ENCODE measurements around the gene GANC. TPM values are rescaled to one million over a fixed set of nuclear protein-coding genes. Genes with fewer than 3 reads are reported as not detected.
"Not testable (repeated sequence)": the region's sequence is repeated elsewhere in the genome, so short reads cannot be mapped to it uniquely, and the experiment has no call there.

GANC gene
- total RNA-seq, 4 donors from 2014 or later, result 36.6 to 143 (median 54.8) TPM

- Histone ChIP-seq H3K36me3 (peaks cover 0 to 12% (median 5%) of the 10 kb centered on the region in 4 donors), H3K4me1 (peaks cover 0 to 15% (median 2%) of the 10 kb centered on the region in 4 donors), H3K27me3 (no peaks in the 10 kb centered on the region), H3K27ac (peak overlapping the region in 2 of 4 donors; percentile 12 to 27), H3K9me3 (no peaks in the 10 kb centered on the region), H3K4me3 (no peak overlapping the region)
- 54 to 68% methylated on average over 4 of the region's 4 CpGs for WGBS, 2 donors (ENCODE audit: low coverage in 1 of 2)
- peak in 1 of 3 donors; percentile 13 for TF ChIP-seq POLR2AphosphoS5 (IDR thresholded peaks at IDR 0.05)
- no peak for TF ChIP-seq CTCF (IDR thresholded peaks at IDR 0.05)
- TF ChIP-seq POLR2A (IDR thresholded peaks at IDR 0.05), result no peak
- no peak for TF ChIP-seq EP300 (IDR thresholded peaks at IDR 0.05; ENCODE audit: low read depth)
- in situ Hi-C loops (cut with MboI; ENCODE audit: low pct_ligation_motif_present in 1 of 4, low pct_unique_long_range_greater_than_20kb in 1 of 4, low sequenced_read_pairs in 3 of 4) (no loop called here), intact Hi-C loops (cut with DNase I; ENCODE audit: low total_unique reads) (no loop called here)
- DNase-seq, result no peak
Observed at GRCh38 chr15:42286445-42287029, 13.5 kb downstream of the GANC start.

GRCh38 chr15:42287931-42288330 is 14.9 kb downstream of the GANC start:
- no peaks in the 10 kb centered on the region for H3K27me3 ChIP-seq
- peaks cover 0 to 18% (median 9%) of the 10 kb centered on the region in 4 donors for H3K36me3 ChIP-seq
- TF ChIP-seq CTCF (IDR thresholded peaks at IDR 0.05), result no peak
- no peak for TF ChIP-seq POLR2AphosphoS5 (IDR thresholded peaks at IDR 0.05)
- TF ChIP-seq EP300 (IDR thresholded peaks at IDR 0.05; ENCODE audit: low read depth), result no peak
- no peak for TF ChIP-seq POLR2A (IDR thresholded peaks at IDR 0.05)
- no peak overlapping the region for H3K27ac ChIP-seq
- DNase-seq, result no peak
- H3K4me3 ChIP-seq, result no peak overlapping the region
- 94 to 96% methylated on average over 4 of the region's 4 CpGs for WGBS, 2 donors (ENCODE audit: low coverage in 1 of 2)
- intact Hi-C loops (cut with DNase I; ENCODE audit: low total_unique reads), result no loop called here
- H3K4me1 ChIP-seq, result peaks cover 0 to 15% (median 2%) of the 10 kb centered on the region in 4 donors
- H3K9me3 ChIP-seq, result no peaks in the 10 kb centered on the region
- in situ Hi-C loops (cut with MboI; ENCODE audit: low pct_ligation_motif_present in 1 of 4, low pct_unique_long_range_greater_than_20kb in 1 of 4, low sequenced_read_pairs in 3 of 4), result no loop called here

GRCh38 chr15:42289166-42289565 is 16.2 kb downstream of the GANC start:
- DNase-seq, result no peak
- no peak overlapping the region for H3K4me3 ChIP-seq
- H3K27me3 ChIP-seq, result no peaks in the 10 kb centered on the region
- intact Hi-C loops (cut with DNase I; ENCODE audit: low total_unique reads) (no loop called here), in situ Hi-C loops (cut with MboI; ENCODE audit: low pct_ligation_motif_present in 1 of 4, low pct_unique_long_range_greater_than_20kb in 1 of 4, low sequenced_read_pairs in 3 of 4) (no loop called here)
- H3K4me1 ChIP-seq, result peaks cover 0 to 15% (median 2%) of the 10 kb centered on the region in 4 donors
- no peaks in the 10 kb centered on the region for H3K9me3 ChIP-seq
- 90 to 93% methylated on average over 1 of the region's 1 CpG for WGBS, 2 donors (ENCODE audit: low coverage in 1 of 2)
- peaks cover 0 to 21% (median 9%) of the 10 kb centered on the region in 4 donors for H3K36me3 ChIP-seq
- no peak for TF ChIP-seq CTCF (IDR thresholded peaks at IDR 0.05)
- TF ChIP-seq POLR2AphosphoS5 (IDR thresholded peaks at IDR 0.05), result no peak
- TF ChIP-seq POLR2A (IDR thresholded peaks at IDR 0.05), result no peak
- TF ChIP-seq EP300 (IDR thresholded peaks at IDR 0.05; ENCODE audit: low read depth), result no peak
- no peak overlapping the region for H3K27ac ChIP-seq

- in situ Hi-C loops (cut with MboI; ENCODE audit: low pct_ligation_motif_present in 1 of 4, low pct_unique_long_range_greater_than_20kb in 1 of 4, low sequenced_read_pairs in 3 of 4); H3K27me3 ChIP-seq; H3K4me3 ChIP-seq; H3K4me1 ChIP-seq; H3K9me3 ChIP-seq; H3K27ac ChIP-seq; intact Hi-C loops (cut with DNase I; ENCODE audit: low total_unique reads): not testable (repeated sequence)
- peaks cover 0 to 15% (median 2%) of the 10 kb centered on the region in 4 donors for H3K36me3 ChIP-seq
- WGBS, 2 donors (ENCODE audit: low coverage in 1 of 2), result 56% methylated on average over 4 of the region's 4 CpGs; no CpG with 5 or more reads in 1 of the 2 donors
- peak; percentile 19 for DNase-seq
Observed at GRCh38 chr15:42301004-42301403, 28.0 kb downstream of the GANC start.

- no peak overlapping the region for H3K27ac ChIP-seq
- H3K4me1 ChIP-seq, result no peaks in the 10 kb centered on the region
- DNase-seq, result no peak
- H3K27me3 ChIP-seq, result no peaks in the 10 kb centered on the region
- intact Hi-C loops (cut with DNase I; ENCODE audit: low total_unique reads), result no loop called here
- in situ Hi-C loops (cut with MboI; ENCODE audit: low pct_ligation_motif_present in 1 of 4, low pct_unique_long_range_greater_than_20kb in 1 of 4, low sequenced_read_pairs in 3 of 4), result no loop called here
- TF ChIP-seq POLR2A (IDR thresholded peaks at IDR 0.05) (no peak), CTCF (IDR thresholded peaks at IDR 0.05) (no peak), POLR2AphosphoS5 (IDR thresholded peaks at IDR 0.05) (no peak), EP300 (IDR thresholded peaks at IDR 0.05; ENCODE audit: low read depth) (no peak)
- H3K4me3 ChIP-seq, result no peak overlapping the region
- H3K36me3 ChIP-seq, result peaks cover 0 to 29% (median 8%) of the 10 kb centered on the region in 4 donors
- no peaks in the 10 kb centered on the region for H3K9me3 ChIP-seq
- WGBS, 2 donors (ENCODE audit: low coverage in 1 of 2), result 61% methylated on average over 1 of the region's 1 CpG; no CpG with 5 or more reads in 1 of the 2 donors
Observed at GRCh38 chr15:42306681-42307080, 33.7 kb downstream of the GANC start.
